ENCODE measurements around the gene FAF1. TPM values are rescaled to one million over a fixed set of nuclear protein-coding genes. Genes with fewer than 3 reads are reported as not detected.

The FAF1 gene
- total RNA-seq, 1 experiment from 2014 or later: 73.2 TPM

DNA sequence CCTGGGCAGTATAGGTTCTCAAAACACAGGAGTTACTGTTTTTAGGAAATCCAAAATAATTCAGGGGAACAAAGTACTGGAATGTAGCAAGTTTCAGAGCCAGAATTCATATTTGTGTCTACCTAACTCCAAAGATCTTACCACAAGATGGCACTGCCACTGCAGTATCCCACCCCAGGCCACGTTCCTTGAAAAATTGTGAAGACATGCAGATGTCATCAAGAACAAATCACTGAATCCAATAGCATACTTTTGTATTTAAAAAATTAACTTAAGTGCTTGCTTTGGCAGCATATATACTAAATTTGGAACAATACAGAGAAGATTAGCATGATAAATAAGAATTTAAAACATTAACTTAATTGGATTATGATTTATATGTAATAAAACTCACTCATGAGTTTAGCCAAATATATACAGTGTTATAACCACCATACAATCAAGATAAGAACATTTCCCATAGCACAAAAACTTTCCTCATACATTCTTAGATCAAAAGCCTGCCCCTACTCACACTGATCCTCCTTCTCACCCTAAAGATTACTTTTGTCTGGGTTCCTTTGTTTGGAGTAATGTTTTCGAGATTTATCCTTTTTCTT, 209.9 kb downstream of the FAF1 start:
- no peak overlapping the region for H3K4me2 ChIP-seq (ENCODE audit: low read length)
- no peaks in the 10 kb centered on the region for H3K9me2 ChIP-seq (ENCODE audit: insufficient read depth)
- no peaks in the 10 kb centered on the region for H3K4me1 ChIP-seq (ENCODE audit: control insufficient read depth in 1 of 2, insufficient read depth in 2 of 2, low read length in 2 of 2)
- H3K9ac ChIP-seq (ENCODE audit: low read length): no peak overlapping the region
- H3K79me2 ChIP-seq (ENCODE audit: insufficient read depth, low read length): no peaks in the 10 kb centered on the region
- no peak overlapping the region for H3K27ac ChIP-seq (ENCODE audit: low read depth, low read length)
- no peak overlapping the region for H3K4me3 ChIP-seq (replicated peaks in 1 of 2; ENCODE audit: low read depth in 1 of 2, low read length in 2 of 2)
- ChIA-PET CTCF (interaction anchor here (0.6 to 1.2 kb wide), 3 partner anchors 15 to 441 kb away, joined by 3 to 6 read pairs (median 3); no protein-coding TSS in a partner anchor), RAD21 (ENCODE audit: low non-redundant PET in 1 of 2, low total read pairs in 2 of 2, uncharacterized antibody in 2 of 2, unreplicated experiment in 2 of 2) (interaction anchor here in 1 of 2 experiments (0.6 kb wide), 1 partner anchor 42 kb away, joined by 3 read pairs; no protein-coding TSS in a partner anchor), POLR2A (no interaction called here)
- DNase-seq (ENCODE audit: low read depth, low spot score) (peak; percentile 10), ATAC-seq (peak; percentile 70)
- H3K9me3 ChIP-seq (ENCODE audit: control insufficient read depth in 1 of 2, insufficient read depth in 1 of 2, low read depth in 1 of 2, low read length in 2 of 2): no peaks in the 10 kb centered on the region
- no peak for TF ChIP-seq SP1 (IDR thresholded peaks at IDR 0.05; ENCODE audit: low read depth)
- TF ChIP-seq YY1 (IDR thresholded peaks at IDR 0.05; ENCODE audit: extremely low read depth, insufficient replicate concordance, low read depth, low read length): no peak
- TF ChIP-seq RAD21 (IDR thresholded peaks at IDR 0.05; ENCODE audit: low read depth): peak; percentile 62
- TF ChIP-seq, protein P1, sequence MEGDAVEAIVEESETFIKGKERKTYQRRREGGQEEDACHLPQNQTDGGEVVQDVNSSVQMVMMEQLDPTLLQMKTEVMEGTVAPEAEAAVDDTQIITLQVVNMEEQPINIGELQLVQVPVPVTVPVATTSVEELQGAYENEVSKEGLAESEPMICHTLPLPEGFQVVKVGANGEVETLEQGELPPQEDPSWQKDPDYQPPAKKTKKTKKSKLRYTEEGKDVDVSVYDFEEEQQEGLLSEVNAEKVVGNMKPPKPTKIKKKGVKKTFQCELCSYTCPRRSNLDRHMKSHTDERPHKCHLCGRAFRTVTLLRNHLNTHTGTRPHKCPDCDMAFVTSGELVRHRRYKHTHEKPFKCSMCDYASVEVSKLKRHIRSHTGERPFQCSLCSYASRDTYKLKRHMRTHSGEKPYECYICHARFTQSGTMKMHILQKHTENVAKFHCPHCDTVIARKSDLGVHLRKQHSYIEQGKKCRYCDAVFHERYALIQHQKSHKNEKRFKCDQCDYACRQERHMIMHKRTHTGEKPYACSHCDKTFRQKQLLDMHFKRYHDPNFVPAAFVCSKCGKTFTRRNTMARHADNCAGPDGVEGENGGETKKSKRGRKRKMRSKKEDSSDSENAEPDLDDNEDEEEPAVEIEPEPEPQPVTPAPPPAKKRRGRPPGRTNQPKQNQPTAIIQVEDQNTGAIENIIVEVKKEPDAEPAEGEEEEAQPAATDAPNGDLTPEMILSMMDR (IDR thresholded peaks at IDR 0.05 in 2 of 3, conservative IDR thresholded peaks at IDR 0.05 in 1 of 3; ENCODE audit: borderline replicate concordance in 1 of 3, insufficient read depth in 1 of 3, low read depth in 2 of 3, low read length in 2 of 3): peak; percentile 51 to 60 (median 60); a peak in 5 of 6 replicates
- no peak overlapping the region for H2AFZ ChIP-seq (ENCODE audit: low read depth, low read length, poor library complexity, severe bottlenecking)
- H3K27me3 ChIP-seq (ENCODE audit: insufficient read depth, low read length): no peaks in the 10 kb centered on the region
- intact Hi-C loops (cut with micrococcal nuclease): loop anchor here (10.0 kb wide), 1 partner anchor 545 kb away; no protein-coding TSS in a partner anchor
- H3K36me3 ChIP-seq (ENCODE audit: control insufficient read depth in 1 of 2, insufficient read depth in 2 of 2, low read length in 2 of 2): no peaks in the 10 kb centered on the region
- H4K20me1 ChIP-seq (ENCODE audit: insufficient read depth): no peaks in the 10 kb centered on the region
- BruUV-seq (replicated peaks): no TSS peak

DNA sequence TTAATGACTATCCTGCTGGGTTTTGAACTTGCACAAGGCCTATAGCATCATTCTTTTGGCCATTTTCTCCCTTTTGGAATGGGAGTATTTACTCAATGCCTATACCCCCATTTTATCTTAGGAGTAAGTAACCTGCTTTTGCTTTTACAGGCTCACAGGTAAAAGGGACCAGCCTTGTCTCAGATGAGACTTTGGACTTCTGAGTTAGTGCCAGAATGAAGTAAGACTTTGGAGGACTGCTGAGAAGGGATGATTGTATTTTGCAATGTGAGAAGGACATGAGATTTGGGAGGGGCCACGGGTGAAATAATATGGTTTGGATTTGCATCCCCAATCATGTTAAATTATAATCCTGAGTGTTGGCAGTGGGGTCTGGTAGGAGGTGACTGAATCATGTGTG, 212.7 kb downstream of the FAF1 start:
- Histone ChIP-seq H3K9me3 (ENCODE audit: control insufficient read depth in 1 of 2, insufficient read depth in 1 of 2, low read depth in 1 of 2, low read length in 2 of 2) (no peaks in the 10 kb centered on the region), H3K36me3 (ENCODE audit: control insufficient read depth in 1 of 2, insufficient read depth in 2 of 2, low read length in 2 of 2) (no peaks in the 10 kb centered on the region), H3K9ac (ENCODE audit: low read length) (no peak overlapping the region), H3K27me3 (ENCODE audit: insufficient read depth, low read length) (no peaks in the 10 kb centered on the region), H3K4me1 (ENCODE audit: control insufficient read depth in 1 of 2, insufficient read depth in 2 of 2, low read length in 2 of 2) (no peaks in the 10 kb centered on the region), H4K20me1 (ENCODE audit: insufficient read depth) (no peaks in the 10 kb centered on the region), H3K27ac (ENCODE audit: low read depth, low read length) (no peak overlapping the region), H3K4me2 (ENCODE audit: low read length) (no peak overlapping the region), H3K79me2 (ENCODE audit: insufficient read depth, low read length) (no peaks in the 10 kb centered on the region), H3K9me2 (ENCODE audit: insufficient read depth) (no peaks in the 10 kb centered on the region), H2AFZ (ENCODE audit: low read depth, low read length, poor library complexity, severe bottlenecking) (no peak overlapping the region), H3K4me3 (replicated peaks in 1 of 2; ENCODE audit: low read depth in 1 of 2, low read length in 2 of 2) (no peak overlapping the region)
- BruUV-seq (replicated peaks): no TSS peak
- intact Hi-C loops (cut with micrococcal nuclease): no loop called here
- TF ChIP-seq YY1 (IDR thresholded peaks at IDR 0.05; ENCODE audit: extremely low read depth, insufficient replicate concordance, low read depth, low read length): no peak
- CTCF ChIA-PET: no interaction called here
- ATAC-seq: no peak
- RAD21 ChIA-PET (ENCODE audit: low non-redundant PET in 1 of 2, low total read pairs in 2 of 2, uncharacterized antibody in 2 of 2, unreplicated experiment in 2 of 2): no interaction called here
- POLR2A ChIA-PET: no interaction called here
- no peak for DNase-seq (ENCODE audit: low read depth, low spot score)
